Vagina (tissue), 2 donors: ENCODE results near the gene IGFBP1.

Experiments used
- CTCF ChIP-seq, 3 experiments: fragments of 450-650 bp in 2 of 3; fragments of 200-600 bp in 1 of 3; sonication (generic) in 1 of 3; IDR thresholded peaks; one replicate each; pipeline ENCODE4 v1.5.1; 2017 to 2019; ENCODE audit warnings: antibody characterized with exemption in 3 of 3, mild to moderate bottlenecking in 2 of 3, moderate library complexity in 2 of 3
- POLR2A ChIP-seq, 2 donors: fragments of 450-650 bp; IDR thresholded peaks; one replicate each; pipeline ENCODE4 v1.6.1; 2017; ENCODE audit warnings: antibody characterized with exemption in 2 of 2, mild to moderate bottlenecking in 2 of 2, moderate library complexity in 2 of 2

- no peak for TF ChIP-seq CTCF (IDR thresholded peaks at IDR 0.05)
- TF ChIP-seq POLR2A (IDR thresholded peaks at IDR 0.05): no peak
Measured at GRCh38 chr7:45912972-45913371, 24.7 kb downstream of the IGFBP1 start.
